ENCODE results near the gene DBF4B. TPM values are rescaled to one million over a fixed set of nuclear protein-coding genes. Genes with fewer than 3 reads are reported as not detected.

Gene DBF4B
- total RNA-seq, 3 donors from 2014 or later: 2.3 to 7.5 (median 3.2) TPM

DNA sequence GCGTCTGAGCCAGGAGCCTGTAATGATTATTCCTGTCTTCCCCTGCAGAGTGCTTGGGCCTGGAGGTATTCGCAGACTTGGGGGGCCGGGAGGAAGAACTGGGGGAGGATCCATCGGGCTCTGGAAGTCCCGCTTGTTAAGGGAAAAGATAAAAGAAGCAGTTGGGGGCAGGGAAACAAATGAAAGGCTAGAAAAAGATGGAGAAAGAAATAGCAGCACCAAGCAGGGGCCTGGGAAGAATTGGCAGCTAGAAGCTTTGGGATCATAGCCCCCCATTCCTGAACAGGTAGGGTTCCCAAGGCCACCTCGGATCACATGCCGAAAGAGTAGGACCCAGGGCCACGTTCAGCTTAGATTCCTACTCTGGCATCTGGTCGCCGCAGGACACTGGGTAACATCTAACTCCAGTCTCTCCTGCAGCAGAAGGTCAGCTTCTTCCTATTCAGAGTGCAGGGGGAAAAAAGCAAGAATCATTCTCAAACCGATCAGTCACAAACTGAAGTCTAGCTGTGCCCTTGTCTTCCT, 73.9 kb downstream of the DBF4B start:
- TF ChIP-seq, protein P1, sequence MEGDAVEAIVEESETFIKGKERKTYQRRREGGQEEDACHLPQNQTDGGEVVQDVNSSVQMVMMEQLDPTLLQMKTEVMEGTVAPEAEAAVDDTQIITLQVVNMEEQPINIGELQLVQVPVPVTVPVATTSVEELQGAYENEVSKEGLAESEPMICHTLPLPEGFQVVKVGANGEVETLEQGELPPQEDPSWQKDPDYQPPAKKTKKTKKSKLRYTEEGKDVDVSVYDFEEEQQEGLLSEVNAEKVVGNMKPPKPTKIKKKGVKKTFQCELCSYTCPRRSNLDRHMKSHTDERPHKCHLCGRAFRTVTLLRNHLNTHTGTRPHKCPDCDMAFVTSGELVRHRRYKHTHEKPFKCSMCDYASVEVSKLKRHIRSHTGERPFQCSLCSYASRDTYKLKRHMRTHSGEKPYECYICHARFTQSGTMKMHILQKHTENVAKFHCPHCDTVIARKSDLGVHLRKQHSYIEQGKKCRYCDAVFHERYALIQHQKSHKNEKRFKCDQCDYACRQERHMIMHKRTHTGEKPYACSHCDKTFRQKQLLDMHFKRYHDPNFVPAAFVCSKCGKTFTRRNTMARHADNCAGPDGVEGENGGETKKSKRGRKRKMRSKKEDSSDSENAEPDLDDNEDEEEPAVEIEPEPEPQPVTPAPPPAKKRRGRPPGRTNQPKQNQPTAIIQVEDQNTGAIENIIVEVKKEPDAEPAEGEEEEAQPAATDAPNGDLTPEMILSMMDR (IDR thresholded peaks at IDR 0.05): no peak
- no peak for TF ChIP-seq POLR2AphosphoS5 (IDR thresholded peaks at IDR 0.05)
- no peak for TF ChIP-seq POLR2A (IDR thresholded peaks at IDR 0.05)
- Histone ChIP-seq H3K36me3 (no peaks in the 10 kb centered on the region), H3K9me3 (no peaks in the 10 kb centered on the region), H3K4me3 (no peak overlapping the region), H3K27me3 (no peaks in the 10 kb centered on the region), H3K27ac (peak overlapping the region in 1 of 2 donors; percentile 32), H3K4me1 (no peaks in the 10 kb centered on the region)
- intact Hi-C loops (cut with DNase I; ENCODE audit: low total_unique reads): no loop called here
- DNase-seq (ENCODE audit: low spot score in 2 of 2): no peak

- DNase-seq (ENCODE audit: low spot score in 2 of 2): no peak
- no peaks in the 10 kb centered on the region for H3K9me3 ChIP-seq
- H3K4me1 ChIP-seq: no peaks in the 10 kb centered on the region
- H3K27me3 ChIP-seq: no peaks in the 10 kb centered on the region
- no peak for TF ChIP-seq POLR2AphosphoS5 (IDR thresholded peaks at IDR 0.05)
- no peak for TF ChIP-seq POLR2A (IDR thresholded peaks at IDR 0.05)
- TF ChIP-seq, protein P1 (IDR thresholded peaks at IDR 0.05): no peak
- H3K4me3 ChIP-seq: no peak overlapping the region
- intact Hi-C loops (cut with DNase I; ENCODE audit: low total_unique reads): no loop called here
- no peak overlapping the region for H3K27ac ChIP-seq
- no peaks in the 10 kb centered on the region for H3K36me3 ChIP-seq
Observed at GRCh38 chr17:44785921-44786320, 77.5 kb downstream of the DBF4B start.

GRCh38 chr17:44786551-44787081, 78.2 kb downstream of the DBF4B start:
- no peaks in the 10 kb centered on the region for H3K36me3 ChIP-seq
- H3K4me3 ChIP-seq: no peak overlapping the region
- no peaks in the 10 kb centered on the region for H3K9me3 ChIP-seq
- DNase-seq (ENCODE audit: low spot score in 2 of 2): no peak
- TF ChIP-seq, protein P1 (IDR thresholded peaks at IDR 0.05): no peak
- TF ChIP-seq POLR2AphosphoS5 (IDR thresholded peaks at IDR 0.05) (no peak), POLR2A (IDR thresholded peaks at IDR 0.05) (no peak)
- no peak overlapping the region for H3K27ac ChIP-seq
- H3K4me1 ChIP-seq: no peaks in the 10 kb centered on the region
- intact Hi-C loops (cut with DNase I; ENCODE audit: low total_unique reads): no loop called here
- H3K27me3 ChIP-seq: no peaks in the 10 kb centered on the region

DNA sequence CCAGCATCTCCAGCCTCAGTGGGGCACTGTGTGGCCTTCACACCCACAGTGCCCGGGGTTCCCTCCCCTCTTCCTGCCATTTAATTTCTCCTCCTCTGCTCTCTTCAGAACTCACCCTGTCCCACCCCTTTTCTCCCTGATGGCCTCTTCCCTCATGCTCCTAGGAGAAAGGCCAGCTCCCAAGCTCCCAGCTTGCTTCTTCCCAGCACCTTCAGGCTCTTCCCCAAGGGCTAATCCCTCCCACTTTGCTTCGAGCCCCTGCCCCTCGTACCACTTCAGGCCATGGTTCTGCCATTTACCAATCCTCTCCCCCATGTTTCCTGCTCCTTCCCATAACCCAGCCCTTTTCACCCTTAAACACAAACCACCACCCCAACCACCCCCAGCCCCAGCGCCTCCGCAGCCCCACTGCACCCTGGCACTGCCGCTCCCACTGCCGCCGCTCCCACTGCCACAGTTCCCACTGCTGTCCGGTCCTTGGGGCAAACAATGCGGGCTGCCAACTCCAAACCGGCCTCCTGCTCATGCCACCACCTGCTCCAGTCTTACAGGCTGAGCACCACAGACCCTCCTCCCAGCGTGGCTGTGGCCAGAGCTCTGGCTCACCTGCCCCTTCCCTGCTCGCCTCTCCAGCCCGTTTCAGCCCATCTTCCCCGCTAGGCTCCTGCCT, 78.9 kb downstream of the DBF4B start:
- Histone ChIP-seq H3K9me3 (no peaks in the 10 kb centered on the region), H3K4me1 (no peaks in the 10 kb centered on the region), H3K4me3 (no peak overlapping the region), H3K27ac (no peak overlapping the region), H3K27me3 (no peaks in the 10 kb centered on the region), H3K36me3 (no peaks in the 10 kb centered on the region)
- TF ChIP-seq, protein P1 (IDR thresholded peaks at IDR 0.05): no peak
- no peak for TF ChIP-seq POLR2AphosphoS5 (IDR thresholded peaks at IDR 0.05)
- TF ChIP-seq POLR2A (IDR thresholded peaks at IDR 0.05): no peak
- intact Hi-C loops (cut with DNase I; ENCODE audit: low total_unique reads): no loop called here
- no peak for DNase-seq (ENCODE audit: low spot score in 2 of 2)

DNA sequence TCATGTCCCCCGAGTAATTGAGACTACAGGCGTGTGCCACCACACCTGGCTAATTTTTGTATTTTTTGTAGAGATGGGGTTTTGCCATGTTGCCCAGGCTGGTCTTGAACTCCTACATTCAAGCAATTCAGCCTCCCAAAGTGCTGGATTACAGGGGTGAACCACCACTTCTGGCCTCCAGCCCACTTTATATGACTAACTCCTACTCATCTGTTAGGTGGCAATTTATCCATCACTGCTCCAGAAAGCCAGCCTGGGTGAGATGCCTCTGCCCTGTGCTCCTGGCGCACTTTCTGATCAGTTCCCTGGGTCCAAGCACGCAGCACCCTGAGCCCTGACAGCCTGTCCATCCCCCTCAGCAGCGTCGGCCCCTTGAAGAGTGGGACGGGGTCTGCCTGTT, 79.7 kb downstream of the DBF4B start:
- TF ChIP-seq POLR2AphosphoS5 (IDR thresholded peaks at IDR 0.05) (no peak), POLR2A (IDR thresholded peaks at IDR 0.05) (no peak)
- TF ChIP-seq, protein P1 (IDR thresholded peaks at IDR 0.05): no peak
- H3K27me3 ChIP-seq: no peaks in the 10 kb centered on the region
- intact Hi-C loops (cut with DNase I; ENCODE audit: low total_unique reads): no loop called here
- H3K36me3 ChIP-seq: no peaks in the 10 kb centered on the region
- H3K4me1 ChIP-seq: no peaks in the 10 kb centered on the region
- DNase-seq (ENCODE audit: low spot score in 2 of 2): no peak
- H3K9me3 ChIP-seq: no peaks in the 10 kb centered on the region
- no peak overlapping the region for H3K27ac ChIP-seq
- H3K4me3 ChIP-seq: no peak overlapping the region
